Cerebellar nuclear complex (tissue), 1 donor: ENCODE results near the gene SDC1.

Experiments
- DNase-seq, 2 experiments: peaks; one replicate each; lab custom pipeline; 2025; lab: John Stamatoyannopoulos, UW

SDC1 gene

DNA sequence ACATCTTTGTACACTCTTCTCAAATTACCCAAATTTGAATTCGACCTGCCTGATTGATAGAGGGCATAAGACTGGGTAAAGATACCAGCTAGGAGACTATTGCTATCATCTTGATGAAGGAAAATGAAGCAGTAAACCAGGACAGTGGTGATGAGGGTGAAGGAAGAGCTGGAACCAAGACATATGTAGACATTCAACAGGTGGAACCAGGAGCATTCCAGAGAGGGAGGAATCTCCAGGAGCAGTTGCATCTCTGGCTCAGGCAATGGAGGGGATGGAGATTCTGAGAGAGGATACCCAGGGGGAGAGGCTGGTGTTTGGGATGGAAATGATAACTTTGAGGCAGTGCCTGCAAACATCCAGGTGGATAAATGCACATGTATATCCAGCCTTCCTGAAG, 41.6 kb downstream of the SDC1 start:
- DNase-seq: no peak

DNA sequence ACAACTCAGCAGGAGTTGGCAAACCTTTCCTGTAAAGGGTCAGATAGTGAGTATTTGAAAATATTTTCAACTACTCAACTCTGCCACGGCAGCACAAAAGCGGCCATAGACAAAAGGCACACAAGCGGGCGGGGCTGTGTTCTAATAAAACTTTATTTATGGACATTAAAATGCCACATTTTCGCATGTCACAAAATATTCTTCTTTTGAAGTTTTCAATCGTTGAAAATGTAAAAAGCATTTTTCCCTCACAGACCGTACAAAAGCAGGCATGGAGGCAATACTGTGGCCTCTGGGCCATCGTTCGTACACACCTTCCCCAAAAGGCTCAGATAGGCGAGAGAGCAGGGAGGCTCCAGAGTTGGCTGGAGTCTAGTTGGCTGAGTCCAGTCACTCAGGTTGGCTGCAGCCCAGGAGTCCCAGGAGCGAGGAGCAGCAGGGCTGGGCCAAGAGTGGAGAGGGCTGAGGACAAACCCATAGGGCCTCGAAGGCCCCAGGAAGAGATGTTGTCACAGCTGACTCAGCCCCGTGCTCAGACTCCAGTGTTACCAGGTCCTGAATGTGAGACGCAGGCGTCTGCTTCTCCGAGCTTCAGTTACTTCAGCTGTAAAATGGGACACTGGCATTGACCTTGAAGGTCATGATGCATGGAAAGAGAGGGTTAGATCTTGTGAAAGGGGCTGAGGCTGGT, 42.5 kb downstream of the SDC1 start:
- no peak for DNase-seq

DNA sequence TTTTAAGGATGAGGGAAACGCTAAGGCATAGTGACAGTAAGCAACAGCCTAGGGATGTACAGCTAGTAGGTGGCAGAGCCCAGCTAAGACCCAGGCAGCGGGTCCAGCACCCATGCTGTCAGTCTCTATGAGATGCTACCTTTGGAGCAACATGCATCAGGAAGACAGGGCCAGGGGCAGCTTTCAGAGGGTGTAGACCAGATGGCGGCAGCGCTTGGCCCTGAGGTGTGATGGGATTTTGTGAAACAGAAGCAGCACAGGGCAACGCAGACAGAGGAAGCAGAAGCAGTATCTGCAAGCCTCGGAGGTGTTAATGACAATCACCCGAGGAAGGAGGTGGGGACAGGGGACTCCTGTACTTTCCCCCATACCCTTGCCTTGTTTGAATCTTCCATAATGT, 43.2 kb downstream of the SDC1 start:
- no peak for DNase-seq

DNA sequence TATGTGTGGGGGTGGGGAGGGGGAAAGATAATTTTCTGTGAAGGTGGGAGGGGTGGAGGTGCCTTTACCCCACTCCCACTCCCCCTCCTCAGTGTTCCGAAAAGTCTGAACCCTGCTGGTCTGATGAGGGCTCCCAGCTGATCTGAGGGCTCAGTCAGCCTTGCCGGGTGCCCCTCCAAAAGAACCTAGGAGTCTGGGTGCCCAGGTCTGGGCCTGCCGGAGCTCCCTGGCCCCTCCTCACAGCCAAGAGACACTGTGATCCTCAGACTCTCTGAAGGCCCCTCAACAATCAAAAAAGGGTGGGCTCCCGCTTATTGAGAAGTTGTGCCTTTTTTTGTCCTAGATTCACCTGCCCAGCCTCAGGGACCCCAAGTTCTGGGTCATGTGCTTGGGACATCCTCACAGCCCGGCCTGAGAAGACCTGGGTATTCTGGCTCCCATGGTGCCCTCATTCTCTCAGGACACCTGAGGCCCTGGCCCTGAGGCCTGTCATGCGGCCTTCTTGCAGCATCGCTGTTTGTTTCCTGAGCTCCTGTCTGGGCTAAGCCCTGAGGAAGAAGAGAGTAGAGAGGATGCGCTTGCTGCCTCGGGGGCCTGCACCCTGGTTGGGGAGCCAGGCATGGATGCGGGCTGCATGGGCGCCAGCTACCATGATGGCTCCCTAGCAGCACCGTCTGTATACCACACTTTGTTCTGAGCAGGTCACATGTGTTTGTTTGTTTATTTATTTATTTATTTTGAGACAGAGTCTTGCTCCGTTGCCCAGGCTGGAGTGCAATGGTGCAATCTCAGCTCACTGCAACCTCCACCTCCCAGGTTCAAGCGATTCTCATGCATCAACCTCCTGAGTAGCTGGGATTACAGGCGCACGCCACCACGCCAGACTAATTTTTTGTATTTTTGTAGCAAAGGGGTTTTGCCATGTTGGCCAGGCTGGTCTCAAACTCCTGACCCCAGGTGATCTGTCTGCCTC, 44.0 kb downstream of the SDC1 start:
- no peak for DNase-seq

DNA sequence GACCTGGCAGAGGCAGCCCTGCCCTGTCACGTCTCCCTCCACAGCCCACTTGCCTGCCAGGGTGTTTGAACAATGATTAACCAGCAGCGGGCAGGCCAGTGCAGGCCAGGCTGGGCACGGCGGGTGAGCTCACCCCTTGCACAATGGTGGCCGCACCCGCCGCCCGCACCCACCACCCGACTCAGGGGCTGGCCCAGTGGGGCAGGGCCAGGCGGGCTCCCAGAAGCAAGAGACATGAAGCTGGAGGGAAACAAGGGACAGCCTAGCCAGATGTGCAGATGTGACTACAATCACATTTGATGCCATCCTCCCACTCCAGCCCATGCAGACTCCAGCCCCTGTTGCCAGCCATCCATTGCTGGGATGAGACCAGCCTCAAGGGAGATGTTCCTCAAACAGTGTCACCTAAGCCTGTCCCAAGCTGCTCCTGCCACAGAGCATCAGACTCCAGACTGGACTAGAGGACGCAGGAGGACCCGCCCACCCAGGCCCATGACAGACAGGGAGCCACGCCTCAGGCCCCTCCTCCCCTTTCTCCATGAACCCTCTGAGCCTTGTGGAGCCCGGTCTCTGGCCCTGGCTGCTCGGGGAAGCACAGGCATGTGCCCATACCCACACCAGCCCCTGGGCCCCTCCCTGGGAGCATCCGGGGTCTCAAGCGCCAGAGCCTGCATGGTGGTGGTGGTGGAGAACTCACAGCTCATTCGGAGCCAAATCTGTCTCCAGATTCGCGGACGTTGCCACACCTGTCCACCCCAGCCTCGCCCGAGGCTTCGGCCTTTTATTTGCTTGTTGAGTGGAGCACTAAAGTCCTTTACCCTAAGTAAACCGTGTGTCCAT, 45.0 kb downstream of the SDC1 start:
- DNase-seq: no peak

DNA sequence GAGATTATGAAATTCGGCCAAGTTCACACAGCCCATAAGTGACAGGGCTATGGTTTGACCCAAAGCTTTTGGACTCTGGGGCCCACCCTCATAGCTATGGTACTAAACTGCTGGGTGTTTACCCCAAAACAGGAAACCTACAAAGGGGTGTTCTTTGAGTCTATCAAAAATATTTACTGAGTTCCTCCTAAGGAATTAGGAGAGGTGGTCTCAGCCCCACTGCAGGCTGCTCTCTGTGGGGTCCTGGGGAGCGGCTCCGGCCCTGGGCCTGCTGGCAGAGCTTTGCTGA, 45.5 kb downstream of the SDC1 start:
- DNase-seq: no peak

DNA sequence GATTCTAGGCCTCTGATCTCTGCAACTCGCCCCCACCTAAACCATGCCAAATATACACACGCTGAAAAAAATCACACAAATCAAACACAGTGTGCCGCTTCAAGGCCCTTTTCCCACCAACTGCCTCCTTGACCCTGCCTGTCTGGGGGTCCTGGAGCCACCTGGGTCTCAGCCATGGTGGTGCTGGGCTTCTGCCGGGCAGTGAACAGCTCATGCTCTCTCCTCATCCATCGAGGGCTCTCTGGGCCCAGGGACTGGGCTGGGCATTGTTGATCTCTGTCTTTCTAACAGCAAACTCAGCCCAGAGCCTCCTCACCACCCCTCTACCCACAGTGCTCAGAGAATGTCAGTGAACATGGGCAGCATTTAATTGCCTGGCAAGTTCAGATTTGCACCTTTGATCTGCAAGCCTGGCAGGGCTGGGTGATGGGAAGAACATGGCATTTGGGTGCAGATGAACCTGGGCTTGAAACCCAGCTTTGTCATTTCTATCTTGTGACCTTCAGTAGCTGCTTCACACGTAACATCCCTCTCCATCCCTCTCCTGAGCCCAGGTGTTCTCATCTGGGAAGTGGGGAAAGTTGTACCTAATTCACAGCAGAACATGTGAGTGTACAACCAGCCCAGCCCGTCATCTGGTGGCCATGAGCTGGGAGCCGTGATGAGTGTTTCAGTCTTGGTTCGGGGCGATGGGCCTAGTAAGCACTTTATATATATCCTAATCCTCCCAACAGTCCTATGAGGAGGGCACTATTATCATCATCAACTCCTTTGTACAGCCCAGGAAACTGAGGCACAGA, 46.1 kb downstream of the SDC1 start:
- no peak for DNase-seq

DNA sequence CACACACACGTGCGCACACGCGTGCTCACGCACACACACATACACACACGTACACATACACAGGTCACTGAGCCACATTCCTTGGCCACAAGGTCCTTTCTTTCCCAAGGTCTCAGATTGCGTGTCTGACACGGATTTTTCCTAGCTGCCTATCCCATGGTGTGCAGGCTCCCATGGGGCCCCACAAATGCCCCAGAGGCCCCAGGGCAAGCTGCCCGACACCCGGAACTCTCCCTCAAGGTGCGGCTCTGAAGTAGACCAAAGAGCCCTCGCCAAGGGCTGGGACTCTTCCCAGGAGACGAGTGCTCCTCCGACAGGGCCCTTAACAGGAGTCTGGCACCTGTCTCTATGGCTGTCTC, 46.7 kb downstream of the SDC1 start:
- no peak for DNase-seq

DNA sequence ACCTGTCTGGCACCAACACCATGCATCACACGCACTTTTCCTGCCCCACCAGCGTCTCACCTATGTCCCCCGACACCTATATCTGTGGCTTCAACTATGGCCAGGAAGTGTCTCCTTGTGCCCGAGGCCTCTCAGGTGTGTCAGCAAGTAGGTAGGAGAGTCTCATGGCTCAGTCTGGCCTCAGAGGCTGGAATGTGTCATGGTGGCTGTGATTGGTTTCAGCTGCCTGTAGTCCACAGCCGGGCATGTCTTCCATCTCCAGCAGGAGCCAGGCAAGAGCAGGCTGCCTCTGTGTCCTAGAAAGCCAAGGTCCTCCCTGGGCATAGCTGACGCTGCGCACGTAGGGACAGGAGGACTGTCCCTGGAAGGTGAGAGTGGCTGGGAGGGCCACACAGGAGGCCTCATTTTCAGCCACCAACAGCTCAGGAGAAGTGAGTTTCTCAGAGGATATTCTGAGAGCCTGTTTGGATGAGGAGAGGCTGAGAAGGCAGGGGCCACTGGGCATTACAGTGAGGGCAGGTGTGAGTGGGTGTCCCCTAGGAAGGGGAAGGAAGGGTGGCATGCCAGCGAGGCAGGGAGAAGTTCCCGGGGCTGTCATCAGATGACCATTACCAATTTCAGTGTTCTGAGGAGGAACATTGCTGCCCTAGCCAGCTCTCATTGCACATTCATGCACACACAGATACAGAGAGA, 47.2 kb downstream of the SDC1 start:
- no peak for DNase-seq

DNA sequence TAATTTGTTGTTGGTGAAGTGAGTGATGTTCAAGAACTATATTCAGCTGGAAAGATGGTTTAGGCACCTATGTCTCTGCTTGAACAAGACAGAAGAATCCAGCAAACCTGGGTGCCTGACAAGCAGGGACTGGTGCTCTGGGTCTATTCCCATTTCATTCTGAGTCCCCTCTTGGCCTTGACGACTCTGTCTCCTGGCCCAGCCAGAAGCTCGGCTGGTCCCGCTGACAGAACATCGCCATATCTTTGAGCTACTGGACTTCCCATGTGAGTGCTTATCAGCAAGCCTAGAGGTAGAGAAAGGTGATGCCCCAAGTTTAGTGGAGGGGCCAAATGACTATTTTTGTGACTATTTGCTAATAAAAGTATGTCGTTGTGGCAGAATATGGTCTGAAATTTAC, 48.2 kb downstream of the SDC1 start:
- no peak for DNase-seq

DNA sequence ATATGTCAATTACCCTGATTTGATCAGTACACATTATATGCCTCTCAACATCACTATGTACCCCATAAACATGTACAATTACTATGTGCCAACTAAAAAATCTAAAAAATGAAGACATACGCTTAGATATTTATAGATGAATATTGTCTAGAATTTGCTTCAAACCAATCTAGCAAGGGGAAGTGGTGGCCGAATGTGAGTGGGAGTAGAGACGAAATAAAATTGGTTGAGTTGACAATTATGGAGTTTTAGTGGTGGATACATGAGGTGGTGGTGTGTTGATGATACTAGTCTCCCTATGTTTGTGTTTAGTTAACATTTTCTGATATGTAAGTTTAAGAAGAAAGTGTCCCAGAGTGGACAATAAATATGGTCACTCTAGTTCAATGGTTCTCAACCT, 49.0 kb downstream of the SDC1 start:
- DNase-seq: no peak

DNA sequence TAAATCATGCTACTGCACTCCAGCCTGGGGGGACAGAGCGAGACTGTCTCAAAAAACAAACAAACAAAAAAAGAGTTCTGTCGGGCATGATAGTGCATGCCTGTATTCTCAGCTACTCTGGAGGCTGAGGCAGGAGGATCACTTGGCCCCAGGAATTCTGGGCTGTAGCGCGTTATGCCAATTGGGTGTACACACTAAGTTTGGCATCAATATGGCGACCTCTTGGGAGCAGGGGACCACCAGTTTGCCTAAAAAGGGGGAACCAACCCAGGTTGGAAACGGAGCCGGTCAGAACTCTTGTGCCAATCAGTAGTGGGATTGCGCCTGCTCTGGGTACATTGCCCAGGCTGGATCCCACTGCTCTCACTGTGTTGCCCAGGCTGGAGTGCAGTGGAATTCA, 49.7 kb downstream of the SDC1 start:
- no peak for DNase-seq

DNA sequence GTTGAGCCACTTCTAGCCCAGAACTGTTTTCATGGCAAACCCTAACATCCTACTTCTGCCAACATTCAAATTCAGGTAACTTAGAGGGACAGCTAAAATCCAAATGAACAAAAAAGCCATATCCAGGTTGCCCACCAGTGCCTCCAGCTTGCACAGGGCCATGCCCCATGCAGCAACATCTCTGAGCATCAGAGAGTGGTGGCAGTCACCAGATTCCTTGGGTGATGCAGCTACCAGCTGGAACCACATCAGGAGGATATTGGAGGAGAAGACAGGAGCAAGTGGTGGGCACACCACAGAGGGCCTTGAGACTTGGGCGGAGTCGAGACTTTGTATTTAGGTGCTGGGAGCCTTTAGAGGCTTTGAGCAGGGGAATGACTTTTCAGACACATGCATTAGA, 50.5 kb downstream of the SDC1 start:
- no peak for DNase-seq

DNA sequence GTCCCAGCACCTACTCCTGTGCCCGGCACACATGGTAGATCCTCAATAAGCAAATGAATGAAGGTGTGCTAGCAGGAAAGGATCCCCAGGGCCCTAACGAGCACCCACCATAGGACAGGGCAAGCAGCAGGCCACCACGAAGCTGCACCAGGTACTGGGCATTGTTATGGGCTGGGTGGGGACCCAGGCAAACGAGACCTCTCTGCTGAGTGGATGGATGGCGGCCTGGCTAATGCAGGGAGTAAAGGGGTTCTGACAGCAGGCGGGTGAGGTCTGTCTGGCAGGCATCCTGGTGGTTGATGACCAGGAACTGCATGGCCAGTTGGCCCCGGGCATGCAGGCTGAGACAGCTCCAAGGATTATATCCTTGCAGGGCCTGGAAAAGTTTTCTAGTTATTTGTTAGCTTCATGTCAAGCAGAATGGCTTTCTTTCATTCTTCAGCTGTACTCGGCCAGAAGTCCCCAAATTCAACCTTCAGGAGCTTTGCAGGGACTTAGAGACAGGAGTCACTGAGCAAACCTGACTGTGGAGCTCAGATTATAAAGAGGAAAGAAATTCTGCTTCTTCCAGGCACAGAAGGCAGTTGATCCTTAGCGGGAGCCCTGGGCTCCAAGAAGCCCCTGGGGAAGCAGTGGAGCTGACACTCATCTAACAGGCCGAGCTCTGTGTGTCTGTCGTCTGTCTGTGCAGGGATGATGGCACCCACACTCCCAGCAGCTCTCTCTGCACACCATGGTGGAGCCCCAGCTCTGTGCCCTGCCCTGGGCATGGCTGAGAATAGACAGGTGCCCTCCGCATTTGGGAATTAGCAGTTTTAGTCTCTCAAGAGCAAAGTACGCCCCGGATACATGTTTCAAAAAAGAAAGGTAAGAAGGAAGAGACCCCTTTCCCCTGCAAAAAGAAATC, 51.2 kb downstream of the SDC1 start:
- DNase-seq: no peak

DNA sequence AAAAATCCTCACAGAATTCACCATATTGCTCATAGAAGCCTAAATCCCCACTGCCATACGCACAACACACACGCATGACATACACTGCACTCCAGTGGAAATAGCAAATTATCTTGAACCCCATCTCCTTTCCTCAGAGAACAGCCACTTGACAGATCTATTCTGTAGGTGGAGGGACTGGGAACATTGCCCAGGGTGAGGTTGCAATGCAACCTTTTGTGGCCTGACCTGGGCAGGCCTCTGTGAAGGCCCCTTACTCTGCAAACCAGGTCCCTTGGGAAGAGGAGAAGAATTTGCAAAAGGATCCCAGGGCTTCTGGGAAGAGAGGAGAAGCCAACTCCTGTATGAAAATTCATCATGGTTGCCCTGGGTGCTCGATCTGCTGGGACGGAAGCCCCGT, 51.9 kb downstream of the SDC1 start:
- no peak for DNase-seq

DNA sequence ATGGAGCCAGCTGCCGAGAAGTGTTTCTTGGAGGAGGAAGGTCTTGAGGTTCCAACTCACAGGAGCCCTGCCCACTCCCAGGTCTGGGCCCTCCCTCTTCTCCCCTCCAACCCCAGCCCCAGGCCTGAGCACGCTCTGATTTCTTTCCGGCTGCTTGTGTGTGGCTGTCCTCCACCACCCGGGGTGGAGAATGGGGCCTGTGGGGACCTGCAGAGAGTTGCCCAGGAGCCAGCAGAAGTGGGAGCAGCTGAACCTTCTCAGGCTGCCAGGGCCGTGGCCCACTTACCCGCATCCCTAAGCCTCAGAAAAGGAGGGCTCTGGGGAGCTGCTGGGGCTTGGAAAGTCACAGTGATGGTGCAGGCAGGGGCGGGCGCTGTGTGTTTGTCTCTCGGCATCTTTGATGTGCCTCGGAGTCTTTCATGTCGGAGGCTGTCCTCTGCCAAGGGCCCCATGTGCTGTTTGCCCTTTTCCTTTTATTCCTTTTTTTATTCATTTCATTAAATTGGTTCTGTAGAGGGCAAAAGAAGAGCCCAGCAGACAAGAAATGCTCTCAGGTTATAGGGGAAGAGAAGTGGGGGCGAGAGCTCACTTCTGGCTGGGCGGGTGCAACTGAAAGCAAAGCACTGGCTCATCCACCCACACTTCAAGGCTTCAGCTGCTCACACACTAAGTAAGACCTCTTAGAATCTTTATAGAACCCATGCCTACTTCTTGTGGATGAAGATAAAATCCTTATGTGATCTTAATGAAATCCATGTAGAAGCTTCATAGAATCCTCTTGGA, 52.5 kb downstream of the SDC1 start:
- no peak for DNase-seq

DNA sequence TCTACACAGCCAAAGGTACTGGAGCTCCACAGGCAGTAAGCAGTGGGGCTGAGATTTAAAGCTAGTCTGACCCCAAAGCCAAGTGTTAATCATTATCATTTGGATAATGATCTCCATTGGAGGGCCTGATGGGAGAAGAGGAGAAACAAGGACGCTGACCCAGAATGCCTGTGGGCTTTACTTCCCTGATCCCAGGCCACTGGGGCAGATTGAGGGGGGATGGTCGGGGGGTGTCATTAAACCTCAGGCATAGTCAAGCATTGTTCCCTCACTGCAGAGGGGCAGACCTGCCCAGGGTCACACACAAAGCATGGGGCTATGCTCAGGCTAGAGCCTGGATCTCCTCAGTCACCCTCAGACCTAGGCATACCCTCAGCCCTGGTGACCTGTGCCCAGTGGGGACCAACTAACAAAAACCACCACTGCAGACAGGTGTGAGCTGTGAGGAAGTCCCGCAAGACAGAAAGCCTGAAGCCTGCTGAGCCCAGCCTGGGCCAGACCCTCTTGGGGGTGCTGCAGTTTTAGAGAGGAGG, 53.4 kb downstream of the SDC1 start:
- no peak for DNase-seq

DNA sequence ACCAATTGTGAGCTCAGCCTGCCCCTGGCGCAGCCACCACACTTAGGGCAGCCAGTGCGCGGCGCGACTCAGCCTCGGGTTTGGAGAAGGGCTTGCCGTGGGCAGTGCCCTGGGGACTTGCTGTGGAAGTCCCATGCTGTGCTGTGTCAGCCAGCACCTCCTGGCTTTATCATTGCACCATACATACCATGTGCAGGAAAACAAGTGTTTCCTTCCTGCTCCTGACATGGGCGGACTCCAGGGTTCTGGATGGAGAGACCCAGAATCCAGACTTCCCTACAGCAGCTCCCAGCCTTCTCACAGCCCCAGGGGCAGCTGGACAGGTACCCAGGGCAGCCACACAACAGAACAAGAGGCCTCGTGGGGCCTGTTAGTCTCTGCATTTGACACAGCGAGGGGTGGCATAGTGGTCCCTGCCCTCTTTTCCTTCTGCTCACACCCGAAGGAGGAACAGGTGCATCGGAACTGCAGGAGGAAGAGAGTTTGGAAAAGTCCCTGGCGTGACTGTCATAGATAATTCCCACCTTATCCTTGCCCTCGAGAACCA, 54.2 kb downstream of the SDC1 start:
- DNase-seq: no peak
